H1 (cell line): Measurements from ENCODE around the gene TFDP1. TPM values are rescaled to one million over a fixed set of nuclear protein-coding genes. Genes with fewer than 3 reads are reported as not detected.

Source experiments
- CTCF ChIA-PET: fragments of 300-600 bp; sonication (Branson Sonifier 250); formaldehyde crosslinking; loops from one replicate; lab custom pipeline; 2021; ENCODE audit not compliant: partially characterized antibody; lab: Charles Lee
- POLR2A ChIA-PET: fragments of 300-600 bp; sonication (Branson Sonifier 250); formaldehyde crosslinking; loops from one replicate; lab custom pipeline; 2021; ENCODE audit warnings: inconsistent platforms; ENCODE audit not compliant: partially characterized antibody; lab: Charles Lee
- DNase-seq, 2 experiments: peaks; one replicate each; pipeline versions ENCODE4 v3.0.0 to v3.0.0-alpha.2; 2010 to 2022; ENCODE audit warnings: low spot score in 2 of 2, low read depth in 1 of 2, mixed read lengths in 1 of 2
- FAIRE-seq: peaks from 2 replicates; lab custom pipeline; 2011; peaks lifted over from hg19 to GRCh38; lab: Jason Lieb, UNC
- H2AFZ ChIP-seq: 2 replicates; pipeline ENCODE4 v1.8.1; 2012; ENCODE audit warnings: low read length, inconsistent platforms
- H2AK5ac ChIP-seq: 2 replicates; pipeline ENCODE4 v1.6.1; 2013; ENCODE audit warnings: low read depth, low read length
- H2BK120ac ChIP-seq: replicated peaks from 2 replicates; pipeline ENCODE3; 2013; ENCODE audit warnings: low read depth, low read length, inconsistent platforms
- H2BK12ac ChIP-seq: 2 replicates; pipeline ENCODE4 v1.6.1; 2013; ENCODE audit warnings: low read depth, low read length
- H2BK15ac ChIP-seq: 2 replicates; pipeline ENCODE4 v1.6.1; 2013; ENCODE audit warnings: low read length
- H2BK20ac ChIP-seq: 2 replicates; pipeline ENCODE4 v1.6.1; 2013; ENCODE audit warnings: low read length
- H2BK5ac ChIP-seq: 2 replicates; pipeline ENCODE4 v1.6.1; 2013; ENCODE audit warnings: low read depth, low read length
- H3K14ac ChIP-seq: 2 replicates; pipeline ENCODE4 v1.6.1; 2013; ENCODE audit warnings: inconsistent platforms; ENCODE audit not compliant: insufficient read length
- H3K18ac ChIP-seq: 2 replicates; pipeline ENCODE4 v1.6.1; 2013; ENCODE audit warnings: low read length; ENCODE audit errors: extremely low read depth
- H3K23ac ChIP-seq: 2 replicates; pipeline ENCODE4 v1.6.1; 2013; ENCODE audit warnings: inconsistent platforms; ENCODE audit not compliant: insufficient read length
- H3K23me2 ChIP-seq: 2 replicates; pipeline ENCODE4 v1.6.1; 2013; ENCODE audit warnings: low read depth, low read length
- H3K27ac ChIP-seq: 2 replicates; pipeline ENCODE4 v1.6.1; 2011; ENCODE audit warnings: low read depth, low read length, inconsistent platforms
- H3K27me3 ChIP-seq, 4 experiments: replicated peaks in 1 of 4; 1 replicate in 1 of 4; 2 replicates in 3 of 4; pipeline versions ENCODE4 v1.6.1 to v1.8.1; 2011 to 2013; ENCODE audit warnings: low read length in 3 of 4, mild to moderate bottlenecking in 3 of 4, inconsistent platforms in 2 of 4, mixed read lengths in 2 of 4, moderate library complexity in 1 of 4; ENCODE audit not compliant: control insufficient read depth in 3 of 4, insufficient read depth in 3 of 4; ENCODE audit errors: extremely low read depth in 1 of 4
- H3K36me3 ChIP-seq, 4 experiments: 2 replicates each; pipeline versions ENCODE4 v1.6.1 to v1.8.1; 2011 to 2013; ENCODE audit warnings: mild to moderate bottlenecking in 4 of 4, low read length in 3 of 4, moderate library complexity in 2 of 4, control low read depth in 1 of 4, inconsistent platforms in 1 of 4; ENCODE audit not compliant: insufficient read depth in 4 of 4, control insufficient read depth in 2 of 4
- H3K4ac ChIP-seq: replicated peaks from 2 replicates; pipeline ENCODE3; 2013; ENCODE audit warnings: low read length, low read depth, mixed read lengths, inconsistent platforms; ENCODE audit not compliant: insufficient read length
- H3K4me1 ChIP-seq, 4 experiments: replicated peaks in 1 of 4; 1 replicate in 1 of 4; 2 replicates in 3 of 4; pipeline versions ENCODE4 v1.6.1 to v1.8.1; 2011 to 2013; ENCODE audit warnings: low read length in 3 of 4, inconsistent platforms in 2 of 4, mixed read lengths in 1 of 4; ENCODE audit not compliant: insufficient read depth in 4 of 4, control insufficient read depth in 3 of 4
- H3K4me2 ChIP-seq, 2 experiments: 2 replicates each; pipeline versions ENCODE4 v1.6.1 to v1.8.1; 2011 to 2013; ENCODE audit warnings: low read depth in 2 of 2, low read length in 2 of 2, control low read depth in 1 of 2, inconsistent platforms in 1 of 2, mild to moderate bottlenecking in 1 of 2; ENCODE audit not compliant: insufficient read depth in 1 of 2
- H3K4me3 ChIP-seq, 4 experiments: fragments of 200-600, 300-600 bp in 1 of 4; sonication (generic), shearing (Covaris generic), sonication (Bioruptor Twin) in 1 of 4; 2 replicates each; pipeline versions ENCODE4 v1.5.1 to v1.8.1; 2011 to 2016; ENCODE audit warnings: low read length in 4 of 4, low read depth in 3 of 4, control low read depth in 2 of 4, inconsistent platforms in 2 of 4, mild to moderate bottlenecking in 2 of 4, mixed read lengths in 1 of 4, moderate library complexity in 1 of 4; ENCODE audit not compliant: insufficient read depth in 2 of 4; ENCODE audit errors: extremely low read depth in 1 of 4
- H3K56ac ChIP-seq: replicated peaks from 2 replicates; pipeline ENCODE3; 2013; ENCODE audit warnings: low read depth, mild to moderate bottlenecking, mixed read lengths, low read length, inconsistent platforms; ENCODE audit not compliant: insufficient read length
- H3K79me1 ChIP-seq: 2 replicates; pipeline ENCODE4 v1.6.1; 2013; ENCODE audit warnings: low read depth, low read length, control low read depth
- H3K79me2 ChIP-seq, 2 experiments: 2 replicates each; pipeline versions ENCODE4 v1.6.1 to v1.8.1; 2012 to 2013; ENCODE audit warnings: low read length in 2 of 2, mild to moderate bottlenecking in 2 of 2, inconsistent platforms in 1 of 2; ENCODE audit not compliant: insufficient read depth in 2 of 2, control insufficient read depth in 1 of 2
- H3K9ac ChIP-seq, 4 experiments: replicated peaks in 1 of 4; 1 replicate in 1 of 4; 2 replicates in 3 of 4; pipeline versions ENCODE4 v1.6.1 to v1.8.1; 2011 to 2013; ENCODE audit warnings: low read depth in 3 of 4, low read length in 3 of 4, control low read depth in 2 of 4, mild to moderate bottlenecking in 2 of 4, moderate library complexity in 2 of 4, inconsistent platforms in 1 of 4; ENCODE audit errors: extremely low read depth in 1 of 4
- H3K9me3 ChIP-seq, 2 experiments: 2 replicates each; pipeline versions ENCODE4 v1.6.1 to v1.8.1; 2012 to 2013; ENCODE audit warnings: mild to moderate bottlenecking in 2 of 2, moderate library complexity in 2 of 2, control low read depth in 1 of 2, inconsistent platforms in 1 of 2, low read depth in 1 of 2, low read length in 1 of 2, mixed read lengths in 1 of 2; ENCODE audit not compliant: insufficient read depth in 2 of 2
- H4K20me1 ChIP-seq, 2 experiments: replicated peaks in 1 of 2; 2 replicates each; pipeline versions ENCODE3 to v1.8.1; 2011 to 2013; ENCODE audit warnings: inconsistent platforms in 2 of 2, low read length in 2 of 2, mild to moderate bottlenecking in 1 of 2; ENCODE audit not compliant: insufficient read depth in 2 of 2, control insufficient read depth in 1 of 2
- H4K5ac ChIP-seq: 2 replicates; pipeline ENCODE4 v1.6.1; 2013; ENCODE audit warnings: low read length, low read depth, mixed read lengths, inconsistent platforms; ENCODE audit not compliant: insufficient read length
- H4K8ac ChIP-seq: 2 replicates; pipeline ENCODE4 v1.8.0; 2013; ENCODE audit warnings: mild to moderate bottlenecking, moderate library complexity, low read length, inconsistent platforms; ENCODE audit not compliant: insufficient read depth; ENCODE audit errors: extremely low read depth
- H4K91ac ChIP-seq: replicated peaks from 2 replicates; pipeline ENCODE3; 2013; ENCODE audit warnings: low read length, mixed read lengths, inconsistent platforms; ENCODE audit not compliant: insufficient read length
- BRCA1 ChIP-seq: IDR thresholded peaks from 2 replicates; pipeline ENCODE4 v1.6.1; 2012; ENCODE audit warnings: low read depth, low read length, improper control_type of control experiment
- CEBPB ChIP-seq: IDR thresholded peaks from 2 replicates; pipeline ENCODE4 v1.6.1; 2012; ENCODE audit warnings: low read depth, low read length
- CREB1 ChIP-seq: IDR thresholded peaks from 2 replicates; pipeline ENCODE4 v1.6.1; 2012; ENCODE audit warnings: inconsistent platforms
- CTBP2 ChIP-seq: IDR thresholded peaks from 2 replicates; pipeline ENCODE4 v1.7.0; 2011; ENCODE audit warnings: borderline replicate concordance, mild to moderate bottlenecking, moderate library complexity, mixed read lengths, low read length; ENCODE audit not compliant: insufficient read depth, insufficient read length
- KDM1A ChIP-seq: fragments of 200-600, 300-600 bp; sonication (generic); IDR thresholded peaks from 2 replicates; pipeline ENCODE4 v1.7.1; 2016; ENCODE audit warnings: mild to moderate bottlenecking, low read length, borderline replicate concordance
- KDM5A ChIP-seq: fragments of 200-600 bp; IDR thresholded peaks from 2 replicates; pipeline ENCODE4 v1.7.1; 2012; ENCODE audit warnings: mild to moderate bottlenecking, low read length, inconsistent platforms, mixed read lengths
- NRF1 ChIP-seq: IDR thresholded peaks from 2 replicates; pipeline ENCODE4 v1.6.1; 2011; ENCODE audit warnings: mild to moderate bottlenecking, low read depth, low read length, improper control_type of control experiment
- PHF8 ChIP-seq: fragments of 200-600 bp; sonication (generic); conservative IDR thresholded peaks from 2 replicates; pipeline ENCODE4 v1.7.1; 2012; ENCODE audit warnings: low read depth, mild to moderate bottlenecking, inconsistent platforms, low read length, moderate library complexity
- SP4 ChIP-seq: IDR thresholded peaks from 2 replicates; pipeline ENCODE4 v1.6.1; 2012; ENCODE audit warnings: low read length, inconsistent platforms
- TAF7 ChIP-seq: optimal IDR thresholded peaks from 2 replicates; pipeline ENCODE3; 2011; ENCODE audit warnings: low read depth, mild to moderate bottlenecking, inconsistent platforms, low read length, moderate library complexity, borderline replicate concordance
- TCF12 ChIP-seq: IDR thresholded peaks from 2 replicates; pipeline ENCODE4 v1.6.1; 2011; ENCODE audit warnings: low read depth, mild to moderate bottlenecking, low read length
- WGBS, 2 experiments: shearing (Covaris generic) in 1 of 2; methylation state at CpG; one replicate each; pipeline versions ENCODE4 v1.1.6 to v1.1.7; 2013 to 2015; ENCODE audit warnings: low lambda C conversion rate in 2 of 2, mixed read lengths in 2 of 2, inconsistent platforms in 1 of 2, low coverage in 1 of 2, missing lambda C conversion rate in 1 of 2; ENCODE audit not compliant: insufficient replicate concordance in 2 of 2, insufficient coverage in 1 of 2, insufficient read length in 1 of 2; ENCODE audit errors: extremely low coverage in 1 of 2, missing lambda C conversion rate in 1 of 2; 5-methylcytosine and 5-hydroxymethylcytosine counted together
- polyA plus RNA-seq, 7 experiments: library from polyadenylated mRNA; depleted of rRNA in 3 of 7; stranded (reverse) in 5 of 7; unstranded in 2 of 7; fragments of >200 nt in 5 of 7; fragments of 200-250 nt in 2 of 7; gene quantifications; 1 replicate in 5 of 7; 2 replicates in 1 of 7; 4 replicates in 1 of 7; pipeline versions ENCODE4 v1.2.1 to v1.2.3, GENCODE V29; 2011 to 2013; ENCODE audit warnings: missing spikeins in 2 of 7, mixed read lengths in 2 of 7
- total RNA-seq: library from RNA; stranded (reverse); fragmentation: NEBNext Ultra II Directional; extraction: Animal tissue kit (Norgen Biotek cat#: 25700); gene quantifications from 2 replicates; pipeline ENCODE4 v1.2.1, GENCODE V29; 2021

TFDP1 gene
- total and polyA plus RNA-seq, 2 of the 8 experiments (the other 6 are each of a cell fraction or from before 2014, with no cell fraction given): 43.6 to 81.9 TPM

GRCh38 chr13:113607889-113608635 is 23.5 kb downstream of the TFDP1 start:
- Histone ChIP-seq H3K9ac (no peak overlapping the region), H3K27ac (no peak overlapping the region; the same call in 1 of the 2 replicates), H4K8ac (peak overlapping the region; percentile 57; the same call in 1 of the 2 replicates), H2BK120ac (no peak overlapping the region), H2AFZ (no peak overlapping the region), H2BK15ac (no peak overlapping the region), H3K79me1 (peaks cover 32% of the 10 kb centered on the region), H2BK20ac (no peak overlapping the region), H3K79me2 (peaks cover 0 to 86% of the 10 kb centered on the region in 2 experiments; a peak in 3 of 4 replicates), H2BK5ac (peak overlapping the region; percentile 82; the same call in 1 of the 2 replicates), H4K91ac (no peak overlapping the region), H3K4me1 (peaks cover 0 to under 1% (median 0%) of the 10 kb centered on the region in 4 experiments; a peak in 3 of 7 replicates), H3K4ac (no peak overlapping the region), H3K18ac (no peak overlapping the region), H2BK12ac (no peak overlapping the region), H3K56ac (no peak overlapping the region), H2AK5ac (no peak overlapping the region), H3K4me2 (no peak overlapping the region), H4K5ac (no peak overlapping the region), H3K4me3 (no peak overlapping the region), H3K14ac (no peak overlapping the region), H4K20me1 (peaks cover 10 to 20% of the 10 kb centered on the region in 2 experiments), H3K23ac (no peak overlapping the region), H3K36me3 (peaks cover 2 to 5% (median 3%) of the 10 kb centered on the region in 4 experiments; a peak in 4 of 8 replicates), H3K23me2 (peaks cover 2% of the 10 kb centered on the region; the same call in 1 of the 2 replicates), H3K27me3 (no peaks in the 10 kb centered on the region), H3K9me3 (no peaks in the 10 kb centered on the region)
- ChIA-PET CTCF (no interaction called here), POLR2A (no interaction called here)
- DNase-seq (no peak), FAIRE-seq (no peak)
- TF ChIP-seq BRCA1 (no peak), PHF8 (no peak), CTBP2 (no peak), TCF12 (no peak), CREB1 (no peak), KDM1A (no peak), SP4 (no peak), KDM5A (no peak), TAF7 (no peak), CEBPB (no peak), NRF1 (no peak)
- 97% methylated on average over 25 of the region's 25 CpGs; no CpG with 5 or more reads in 1 of the 2 experiments for WGBS, 2 experiments
